GM12878 (cell line): ENCODE measurements around the gene XPO6. TPM values are rescaled to one million over a fixed set of nuclear protein-coding genes. Genes with fewer than 3 reads are reported as not detected.
A peak's percentile ranks its signal among the peaks of the same experiment; 100 is the strongest.

Source experiments
- CUX1 ChIP-seq: IDR thresholded peaks from 2 replicates; pipeline ENCODE4 v1.6.1; 2012; ENCODE audit warnings: improper control_type of control experiment, low read depth, low read length; ENCODE audit not compliant: insufficient replicate concordance
- EP300 ChIP-seq, 2 experiments: fragments of 150-350 bp in 1 of 2; IDR thresholded peaks; 2 replicates each; pipeline ENCODE4 v1.6.1; 2011 to 2012; ENCODE audit warnings: low read depth in 2 of 2, low read length in 2 of 2, borderline replicate concordance in 1 of 2, improper control_type of control experiment in 1 of 2, inconsistent platforms in 1 of 2; ENCODE audit not compliant: control insufficient read depth in 1 of 2
- IRF5 ChIP-seq: fragments of 450-650 bp; IDR thresholded peaks from 2 replicates; pipeline ENCODE4 v1.6.1; 2017; ENCODE audit warnings: borderline replicate concordance
- NFYA ChIP-seq: IDR thresholded peaks from 2 replicates; pipeline ENCODE4 v1.6.1; 2011; ENCODE audit warnings: low read depth, mild to moderate bottlenecking, low read length, improper control_type of control experiment, borderline replicate concordance
- NFYB ChIP-seq: IDR thresholded peaks from 2 replicates; pipeline ENCODE4 v1.6.1; 2011; ENCODE audit warnings: low read depth, mild to moderate bottlenecking, low read length, improper control_type of control experiment, moderate library complexity; ENCODE audit not compliant: insufficient read depth
- PAX8 ChIP-seq: fragments of 450-650 bp; IDR thresholded peaks from 2 replicates; pipeline ENCODE4 v1.6.1; 2017; ENCODE audit warnings: mild to moderate bottlenecking, moderate library complexity
- POU2F2 ChIP-seq: IDR thresholded peaks from 3 replicates; pipeline ENCODE4 v1.6.1; 2011; ENCODE audit warnings: low read depth, mild to moderate bottlenecking, low read length, borderline replicate concordance
- RBBP5 ChIP-seq: fragments of 200-600 bp; sonication (generic); conservative IDR thresholded peaks from 2 replicates; pipeline ENCODE4 v1.6.1; 2016
- RFX5 ChIP-seq: IDR thresholded peaks from 2 replicates; pipeline ENCODE4 v1.6.1; 2011; ENCODE audit warnings: low read depth, low read length, improper control_type of control experiment
- RUNX3 ChIP-seq: IDR thresholded peaks from 2 replicates; pipeline ENCODE4 v1.6.1; 2012; ENCODE audit warnings: low read length, inconsistent platforms
- SMAD5 ChIP-seq: IDR thresholded peaks from 2 replicates; pipeline ENCODE4 v1.6.1; 2016; ENCODE audit warnings: antibody characterized with exemption, low read depth
- SMARCA5 ChIP-seq: fragments of 450-650 bp; IDR thresholded peaks from 2 replicates; pipeline ENCODE4 v1.6.1; 2017; ENCODE audit warnings: mild to moderate bottlenecking
- SREBF2 ChIP-seq: IDR thresholded peaks from 2 replicates; pipeline ENCODE4 v1.6.1; 2012; ENCODE audit warnings: mild to moderate bottlenecking, low read length
- SUPT20H ChIP-seq: IDR thresholded peaks from 2 replicates; pipeline ENCODE4 v1.6.1; 2011; ENCODE audit warnings: low read depth, mild to moderate bottlenecking, low read length, moderate library complexity, borderline replicate concordance; ENCODE audit not compliant: control insufficient read depth
- TAF1 ChIP-seq: IDR thresholded peaks from 2 replicates; pipeline ENCODE4 v1.6.1; 2011; ENCODE audit warnings: mild to moderate bottlenecking, low read depth, low read length, borderline replicate concordance
- ZBTB40 ChIP-seq: fragments of 450-650 bp; IDR thresholded peaks from 2 replicates; pipeline ENCODE4 v1.6.1; 2016; ENCODE audit warnings: mild to moderate bottlenecking, moderate library complexity, borderline replicate concordance
- ZNF274 ChIP-seq: IDR thresholded peaks from one replicate; pipeline ENCODE4 v1.8.0; 2011; ENCODE audit not compliant: insufficient read length, insufficient read depth
- polyA plus RNA-seq, 11 experiments: library from polyadenylated mRNA; depleted of rRNA in 4 of 11; unstranded in 6 of 11; stranded (reverse) in 5 of 11; fragments of >200 nt; fragmentation: Nextera tagmentation in 4 of 11; fragmentation: Illumina TruSeq in 1 of 11; extraction: Ambion mirVana in 4 of 11; extraction: Trizol in 1 of 11; gene quantifications; 1 replicate in 1 of 11; 2 replicates in 10 of 11; pipeline versions ENCODE4 v1.2.1 to v1.2.3, GENCODE V29; 2011 to 2016; ENCODE audit warnings: inconsistent platforms in 2 of 11, missing spikeins in 2 of 11, low read depth in 1 of 11
- total RNA-seq, 4 experiments: library from RNA; depleted of rRNA in 3 of 4; stranded (reverse); fragments of >200 nt in 3 of 4; fragmentation: Illumina TruSeq in 1 of 4; extraction: Trizol in 1 of 4; gene quantifications; 2 replicates each; pipeline versions ENCODE4 v1.2.1 to v1.2.3, GENCODE V29; 2013 to 2021

The XPO6 gene
- total and polyA plus RNA-seq, 10 of the 15 experiments (the other 5 are each of a cell fraction or from before 2014, with no cell fraction given) = 9.9 to 246 (median 110) TPM

GRCh38 chr16:28188085-28188916, 23.5 kb downstream of the XPO6 start (continued):
- TF ChIP-seq EP300 (IDR thresholded peaks at IDR 0.05; ENCODE audit: borderline replicate concordance in 1 of 2, control insufficient read depth in 1 of 2, low read depth in 2 of 2, low read length in 2 of 2) (peak; percentile 40 to 82; a peak in 2 of 4 replicates), RBBP5 (no peak), SUPT20H (no peak), PAX8 (no peak), ZBTB40 (no peak), POU2F2 (peak; percentile 92), NFYA (no peak), RFX5 (no peak), NFYB (no peak), CUX1 (no peak), SMARCA5 (peak; percentile 89), ZNF274 (no peak), RUNX3 (peak; percentile 69), TAF1 (no peak), SREBF2 (no peak), IRF5 (no peak), SMAD5 (no peak)
